Daoy (cell line): ENCODE measurements around the gene CRTC2. TPM values are rescaled to one million over a fixed set of nuclear protein-coding genes. Genes with fewer than 3 reads are reported as not detected.
"Not testable (repeated sequence)": the region's sequence is repeated elsewhere in the genome, so short reads cannot be mapped to it uniquely, and the experiment has no call there.

Experiments
- DNase-seq: peaks from one replicate; pipeline ENCODE4 v3.0.0-alpha.2; 2015; ENCODE audit warnings: low read depth
- total RNA-seq: library from RNA; depleted of rRNA; stranded (reverse); fragments of >200 nt; shearing (Covaris generic); gene quantifications from 2 replicates; pipeline ENCODE4 v1.2.3, GENCODE V29; 2014; rRNA removed

CRTC2 gene, protein sequence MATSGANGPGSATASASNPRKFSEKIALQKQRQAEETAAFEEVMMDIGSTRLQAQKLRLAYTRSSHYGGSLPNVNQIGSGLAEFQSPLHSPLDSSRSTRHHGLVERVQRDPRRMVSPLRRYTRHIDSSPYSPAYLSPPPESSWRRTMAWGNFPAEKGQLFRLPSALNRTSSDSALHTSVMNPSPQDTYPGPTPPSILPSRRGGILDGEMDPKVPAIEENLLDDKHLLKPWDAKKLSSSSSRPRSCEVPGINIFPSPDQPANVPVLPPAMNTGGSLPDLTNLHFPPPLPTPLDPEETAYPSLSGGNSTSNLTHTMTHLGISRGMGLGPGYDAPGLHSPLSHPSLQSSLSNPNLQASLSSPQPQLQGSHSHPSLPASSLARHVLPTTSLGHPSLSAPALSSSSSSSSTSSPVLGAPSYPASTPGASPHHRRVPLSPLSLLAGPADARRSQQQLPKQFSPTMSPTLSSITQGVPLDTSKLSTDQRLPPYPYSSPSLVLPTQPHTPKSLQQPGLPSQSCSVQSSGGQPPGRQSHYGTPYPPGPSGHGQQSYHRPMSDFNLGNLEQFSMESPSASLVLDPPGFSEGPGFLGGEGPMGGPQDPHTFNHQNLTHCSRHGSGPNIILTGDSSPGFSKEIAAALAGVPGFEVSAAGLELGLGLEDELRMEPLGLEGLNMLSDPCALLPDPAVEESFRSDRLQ
- total RNA-seq, result 7.2 and 10.1 TPM in 2 replicates

DNA sequence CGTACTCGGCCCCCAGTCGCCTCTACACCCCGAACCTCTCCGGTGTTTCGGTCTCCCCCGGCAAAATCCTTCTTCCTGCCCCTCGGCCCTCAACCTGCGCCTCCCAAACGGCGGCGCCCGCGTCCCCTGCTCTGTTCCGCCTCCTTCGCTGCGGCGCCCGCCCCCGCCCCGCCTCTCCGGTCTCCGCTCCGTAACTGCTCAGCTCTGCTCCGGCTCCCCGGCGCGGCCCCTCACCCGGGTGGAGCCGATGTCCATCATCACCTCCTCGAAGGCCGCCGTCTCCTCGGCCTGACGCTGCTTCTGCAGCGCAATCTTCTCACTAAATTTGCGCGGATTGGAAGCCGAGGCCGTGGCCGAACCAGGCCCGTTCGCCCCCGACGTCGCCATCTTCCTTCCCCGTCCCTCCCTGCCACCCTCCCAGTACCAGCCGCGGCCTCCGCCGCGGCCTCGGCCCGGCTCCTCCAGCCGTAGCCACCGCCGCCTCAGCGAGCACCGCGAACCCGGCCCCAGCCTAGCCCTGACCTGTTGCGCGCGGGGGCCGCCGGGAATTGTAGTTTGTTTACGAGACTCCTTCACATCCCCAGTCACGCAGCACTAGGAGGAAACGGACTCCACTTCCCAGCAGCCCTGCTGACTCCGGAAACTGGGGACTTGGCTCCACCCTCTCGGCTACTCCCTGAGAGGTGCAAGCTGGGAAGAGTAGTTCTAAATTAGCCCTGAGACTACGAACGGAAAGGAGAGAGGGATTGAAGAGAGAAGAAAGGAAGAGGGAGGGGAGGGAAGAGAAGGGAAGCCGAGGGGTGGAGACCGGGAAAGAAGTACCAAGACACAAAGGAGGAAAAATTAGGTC, at the start of gene CRTC2:
Gene CRTC2 (minus strand): TSS at position 502 of the 850 bp plus-strand sequence. CDS start 115 bp downstream, at position 387.
- DNase-seq, result peak; percentile 99

DNA sequence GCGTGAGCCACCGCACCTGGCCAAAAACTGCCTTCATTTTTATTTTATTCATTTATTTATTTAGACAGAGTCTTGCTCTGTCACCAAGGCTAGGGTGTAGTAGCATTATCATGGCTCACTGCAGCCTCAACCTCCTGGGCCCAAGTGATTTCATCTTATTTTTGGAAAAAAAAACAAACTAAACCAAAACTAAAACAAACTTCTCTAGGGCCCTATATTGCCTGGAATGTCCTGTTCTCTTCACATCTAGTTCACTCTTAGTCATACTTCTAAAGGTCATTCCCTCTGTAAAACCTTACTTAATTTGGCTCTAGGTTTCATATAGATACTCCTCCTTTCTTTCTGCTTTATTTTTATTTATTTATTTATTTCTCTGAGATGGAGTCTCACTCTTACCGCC, 47.7 kb upstream of the CRTC2 start:
- DNase-seq, result peak; percentile 29

DNA sequence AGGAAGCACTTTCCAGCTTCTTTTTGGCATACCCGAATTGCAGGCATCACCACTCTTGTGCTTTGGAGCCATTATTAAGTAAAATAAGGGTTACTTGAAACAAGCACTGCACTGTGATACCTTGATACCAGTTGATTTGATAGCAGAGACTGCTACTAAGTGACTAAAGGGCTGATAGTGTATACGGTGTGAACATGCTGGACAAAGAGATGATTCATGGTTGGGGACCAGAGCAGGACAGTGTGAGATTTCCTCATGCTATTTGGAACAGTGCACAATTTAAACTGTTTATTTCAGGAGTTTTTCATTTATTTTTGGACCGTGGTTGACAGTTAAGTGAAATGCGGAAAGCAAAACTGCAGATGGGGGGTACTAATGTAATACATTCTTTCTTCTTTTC, 42.0 kb upstream of the CRTC2 start:
- no peak for DNase-seq

GRCh38 chr1:153996882-153997281, 38.5 kb upstream of the CRTC2 start:
- not testable (repeated sequence) for DNase-seq

GRCh38 chr1:153995640-153996039, 37.2 kb upstream of the CRTC2 start:
- DNase-seq, result no peak

DNA sequence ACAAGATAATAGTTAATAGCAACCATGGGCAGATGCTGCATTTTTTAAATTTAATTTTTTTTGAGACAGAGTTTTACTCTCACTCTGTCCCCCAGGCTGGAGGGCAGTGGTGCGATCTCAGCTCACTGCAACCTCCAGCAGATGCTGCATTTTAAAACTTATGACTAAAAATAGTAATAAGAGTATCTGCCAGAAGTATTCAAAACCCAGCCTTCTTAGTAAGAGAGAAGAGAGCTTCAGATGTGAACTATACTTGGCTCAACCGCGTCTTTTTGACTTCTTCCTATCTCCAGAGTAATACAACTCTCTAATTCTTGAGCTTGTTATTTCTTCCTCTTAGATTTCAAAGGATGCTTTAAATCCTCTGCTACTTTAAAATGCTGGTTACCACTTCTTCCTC, 36.8 kb upstream of the CRTC2 start:
- no peak for DNase-seq

- DNase-seq, result no peak
Measured at GRCh38 chr1:153991806-153992205, 33.4 kb upstream of the CRTC2 start.

- DNase-seq, result no peak
Measured at GRCh38 chr1:153991151-153991630, 32.8 kb upstream of the CRTC2 start.

DNA sequence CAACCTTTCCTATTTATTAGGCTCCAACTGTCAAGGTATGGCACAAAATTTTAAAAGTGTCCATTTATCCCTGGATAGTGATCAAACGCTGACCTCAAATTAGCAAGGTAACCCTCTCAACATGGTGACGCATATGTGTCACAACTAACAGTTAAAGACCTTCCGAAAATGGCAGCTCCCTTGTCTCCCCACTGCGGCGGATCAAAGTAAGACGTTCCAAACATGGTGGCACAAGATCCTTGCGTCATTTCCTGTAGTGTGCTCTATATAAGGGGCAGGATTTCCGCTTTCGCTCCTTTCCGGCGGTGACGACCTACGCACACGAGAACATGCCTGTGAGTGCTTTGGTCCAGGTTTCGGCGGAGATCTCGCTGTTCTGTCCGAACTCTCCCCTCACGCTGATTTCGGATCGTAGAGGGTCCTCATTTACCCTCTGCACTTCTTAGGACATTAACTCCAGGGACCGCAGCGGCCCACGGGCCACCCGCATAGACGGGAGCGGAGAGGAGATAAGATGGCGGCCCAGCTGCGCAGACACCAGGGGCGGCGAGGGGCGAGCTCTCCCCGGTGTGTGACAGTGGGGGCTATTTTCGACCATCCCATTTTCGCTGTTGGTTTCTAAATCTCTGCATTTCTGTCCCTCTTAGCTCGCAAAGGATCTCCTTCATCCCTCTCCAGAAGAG, 32.2 kb upstream of the CRTC2 start, which contains the start of gene RPS27:
Gene RPS27 (plus strand): TSS at position 295 of the 683 bp plus-strand sequence. CDS start 35 bp downstream, at position 330.
- DNase-seq, result peak; percentile 97

DNA sequence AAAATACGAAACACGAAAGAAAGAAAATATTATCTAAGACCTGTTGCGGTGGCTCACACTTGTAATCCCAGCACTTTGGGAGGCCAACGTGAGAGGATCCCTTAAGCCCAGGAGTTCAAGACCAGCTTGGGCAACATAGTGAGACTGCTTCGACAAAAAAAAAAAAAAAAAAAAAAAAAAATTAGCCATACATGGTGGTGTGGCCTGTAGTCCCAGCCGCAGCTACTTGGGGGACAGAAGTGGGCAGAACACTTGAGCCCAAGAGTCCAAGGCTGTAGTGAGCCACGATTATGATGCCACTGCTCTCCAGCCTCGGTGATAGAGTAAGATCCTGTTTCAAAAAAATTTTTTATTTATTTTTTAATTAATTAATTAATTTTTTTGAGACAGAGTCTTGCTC, 29.2 kb upstream of the CRTC2 start:
- no peak for DNase-seq

DNA sequence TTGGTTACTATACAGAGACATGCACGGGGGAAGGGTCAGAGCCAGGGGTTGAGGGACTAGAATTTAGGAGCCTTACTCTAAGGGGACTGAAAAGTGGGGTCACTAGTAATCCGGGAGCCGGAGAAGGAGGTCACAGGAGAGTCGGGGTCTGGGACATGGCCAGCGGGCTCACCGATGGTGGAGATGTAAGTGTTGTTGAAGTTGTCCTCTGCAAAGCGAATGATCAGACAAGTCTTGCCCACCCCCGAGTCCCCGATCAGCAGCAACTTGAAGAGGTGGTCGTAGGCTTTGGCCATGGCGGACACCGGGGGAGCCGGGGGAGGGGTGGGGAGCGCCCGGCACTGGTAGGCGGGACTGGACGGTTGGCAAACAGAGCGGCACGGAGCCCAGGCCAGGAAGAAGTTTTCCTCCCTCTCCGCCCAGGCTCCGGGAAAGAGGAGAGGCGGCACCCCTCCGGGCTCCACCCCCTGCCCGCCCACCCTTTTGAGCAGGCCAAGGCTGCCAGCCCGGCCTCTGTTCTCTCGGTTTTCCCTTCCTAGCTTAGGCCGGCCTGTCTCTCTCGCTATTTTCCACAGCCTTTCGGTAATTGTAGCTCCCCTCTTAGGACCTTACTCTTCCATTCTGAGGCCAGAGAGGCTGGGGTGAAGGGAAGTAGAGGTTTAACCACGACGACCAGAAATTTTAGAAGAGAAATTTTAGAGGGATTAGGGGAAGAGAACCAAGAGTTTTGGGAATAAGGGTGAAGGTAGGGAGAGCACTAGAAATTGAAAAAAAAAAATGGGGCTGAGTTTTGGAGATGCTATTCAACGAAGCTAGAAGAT, 27.7 kb upstream of the CRTC2 start, which contains the start of gene RAB13:
Gene RAB13 (minus strand): TSS at position 399 of the 821 bp plus-strand sequence. CDS start 103 bp downstream, at position 296.
- peak; percentile 94 for DNase-seq

DNA sequence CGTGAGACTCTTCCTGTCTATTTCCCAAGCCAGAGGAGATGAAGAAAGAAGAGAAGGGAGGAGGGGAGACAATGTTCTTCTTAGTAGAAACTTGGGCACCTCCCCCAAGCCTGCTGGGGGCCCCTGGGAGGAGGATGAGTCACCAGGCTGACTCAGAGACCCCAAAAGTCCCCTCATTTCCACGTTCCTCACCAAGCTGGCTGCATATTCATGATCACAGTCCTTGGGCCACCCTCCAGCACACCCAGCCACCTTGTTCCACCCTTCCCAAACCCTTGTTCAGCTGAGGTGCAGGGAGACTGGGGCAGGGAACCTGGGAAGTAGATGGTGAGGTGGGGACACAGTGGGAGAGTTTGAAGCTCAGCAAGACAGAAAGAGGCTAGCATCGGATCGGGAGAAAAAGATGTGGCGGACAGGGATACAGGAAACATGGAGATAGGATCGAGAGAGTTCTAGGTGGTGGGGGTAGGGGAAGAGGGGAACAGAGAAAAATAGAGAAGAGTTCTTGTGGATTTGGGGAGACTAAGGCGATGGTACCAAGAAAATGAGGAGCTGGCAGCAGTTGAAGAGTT, 27.0 kb upstream of the CRTC2 start:
- DNase-seq, result peak; percentile 88

DNA sequence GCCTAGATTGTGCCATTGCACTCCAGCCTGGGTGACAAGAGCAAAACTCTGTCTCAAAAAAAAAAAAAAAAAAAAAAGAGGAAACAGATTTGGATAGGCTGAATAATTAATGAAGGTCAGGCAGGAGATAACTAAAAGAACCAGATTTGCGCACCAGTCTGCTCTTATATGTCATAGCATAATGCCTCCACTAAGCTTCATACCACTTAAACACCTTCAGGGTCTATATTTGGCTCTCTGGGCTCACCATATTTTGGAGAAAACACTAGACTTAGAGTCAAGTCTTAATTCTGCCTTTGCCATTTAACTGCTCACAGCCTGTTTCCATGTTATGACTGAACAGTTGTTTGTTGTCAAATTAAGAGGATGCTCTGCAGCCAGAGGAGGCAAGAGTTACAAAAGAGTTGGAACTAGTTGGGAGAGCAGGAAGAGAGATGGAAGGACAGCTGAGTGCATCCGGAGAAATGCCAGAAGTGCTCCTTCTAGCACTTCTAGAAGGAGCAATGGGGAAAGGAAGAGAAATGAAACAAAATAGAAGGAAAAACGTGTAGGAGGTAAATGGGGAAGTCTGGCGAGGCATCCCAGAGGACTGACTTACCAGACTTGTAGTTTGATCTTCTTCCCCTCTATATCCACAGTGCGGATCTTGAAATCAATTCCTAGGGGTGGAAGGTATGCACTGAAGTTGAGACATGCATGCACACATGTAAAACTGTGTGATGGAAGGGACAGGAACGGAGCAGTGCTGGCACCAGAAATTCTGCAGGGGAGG, 25.9 kb upstream of the CRTC2 start:
- DNase-seq, result no peak

- not testable (repeated sequence) for DNase-seq
Measured at GRCh38 chr1:153981735-153982134, 23.3 kb upstream of the CRTC2 start.

GRCh38 chr1:153979091-153979490, 20.7 kb upstream of the CRTC2 start:
- not testable (repeated sequence) for DNase-seq

DNA sequence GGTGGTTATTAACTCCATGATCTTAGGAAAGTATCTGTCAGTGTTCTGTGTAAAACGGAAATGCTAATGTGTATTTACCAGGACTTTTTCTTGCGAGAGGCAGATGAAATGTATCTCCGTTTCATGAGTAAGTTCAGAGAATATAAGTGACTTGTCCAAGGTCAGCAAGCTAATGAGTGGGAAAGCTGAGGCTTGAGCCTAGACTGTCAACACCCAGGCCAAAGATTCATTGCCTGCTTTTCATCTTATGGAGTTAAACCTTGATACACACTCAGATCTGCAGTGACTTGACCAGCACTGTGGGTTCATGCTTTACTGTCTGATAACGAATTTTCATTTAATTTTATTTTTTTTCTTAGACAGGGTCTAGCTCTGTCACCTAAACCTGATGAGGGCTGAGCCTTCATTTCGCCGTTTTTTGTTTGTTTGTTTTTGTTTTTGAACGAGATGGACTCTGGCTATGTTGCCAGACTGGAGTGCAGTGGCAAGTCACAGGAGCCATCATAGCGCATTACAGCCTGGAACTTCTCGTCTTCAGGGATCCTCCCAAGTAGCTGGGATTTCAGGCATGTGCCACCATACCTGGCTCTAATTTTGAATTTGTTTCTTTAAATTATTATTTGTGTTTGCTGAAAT, 20.0 kb upstream of the CRTC2 start:
- no peak for DNase-seq

DNA sequence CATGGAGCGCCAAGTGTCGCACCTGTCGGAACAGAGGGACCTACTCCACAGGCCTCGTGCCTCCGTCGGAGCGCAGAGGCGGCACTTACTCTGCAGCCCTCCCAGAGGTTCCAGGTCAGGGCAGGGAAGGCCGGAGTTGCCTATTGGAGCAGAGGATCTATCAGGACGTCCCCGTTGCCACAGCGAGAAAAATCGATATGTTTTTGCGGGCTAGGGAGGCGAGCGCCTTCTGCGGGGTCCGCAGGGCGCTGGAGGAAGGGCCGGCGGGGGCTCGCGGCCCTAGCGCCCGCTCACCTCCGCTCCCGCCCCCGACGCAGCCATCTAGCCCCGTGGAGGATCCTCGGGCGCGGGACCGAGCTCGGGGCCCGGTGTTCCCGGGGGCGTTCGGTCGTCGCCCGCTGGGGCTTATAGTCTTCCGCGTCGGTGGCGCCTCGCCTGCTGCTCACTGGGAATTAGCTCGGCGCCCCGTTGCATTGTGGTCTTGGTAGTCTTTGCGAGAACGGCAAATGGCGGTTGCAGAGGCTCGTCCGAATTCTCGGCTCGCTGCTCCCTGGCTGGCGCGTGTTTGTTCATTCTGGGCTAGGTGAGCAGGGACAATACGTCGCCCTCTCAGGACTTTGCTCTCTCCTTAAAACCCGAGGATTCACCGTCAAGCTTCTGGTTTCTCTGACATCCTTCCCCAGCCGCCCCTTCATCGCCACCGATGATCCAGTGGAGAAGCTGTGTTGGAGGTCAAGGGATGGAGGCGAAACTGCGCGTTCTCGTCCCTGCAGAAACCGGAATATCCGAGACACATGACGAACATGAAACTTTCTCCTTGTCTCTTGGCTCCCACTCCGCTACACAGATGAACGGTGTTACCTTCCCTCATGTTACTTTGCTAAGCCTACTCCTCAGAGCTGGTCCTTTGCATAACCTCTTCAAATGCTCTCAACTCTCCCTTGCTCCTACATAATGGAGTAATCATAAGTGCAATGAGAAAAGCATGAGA, 19.1 kb upstream of the CRTC2 start, which contains the start of gene JTB:
Gene JTB (minus strand): TSS at position 425 of the 991 bp plus-strand sequence. CDS start 422 bp downstream, at position 3.
- DNase-seq, result peak; percentile 89
